Hematopoietic multipotent progenitor cell treated with erythropoietin and hydrocortisone succinate and interleukin-3 and kit ligand, for 15 days (in vitro differentiated cells): ENCODE measurements around the gene TBC1D1.

Experiments
- DNase-seq: peaks from one replicate; pipeline ENCODE4 v3.0.0-alpha.2; 2015; ENCODE audit warnings: low spot score

The TBC1D1 gene, protein sequence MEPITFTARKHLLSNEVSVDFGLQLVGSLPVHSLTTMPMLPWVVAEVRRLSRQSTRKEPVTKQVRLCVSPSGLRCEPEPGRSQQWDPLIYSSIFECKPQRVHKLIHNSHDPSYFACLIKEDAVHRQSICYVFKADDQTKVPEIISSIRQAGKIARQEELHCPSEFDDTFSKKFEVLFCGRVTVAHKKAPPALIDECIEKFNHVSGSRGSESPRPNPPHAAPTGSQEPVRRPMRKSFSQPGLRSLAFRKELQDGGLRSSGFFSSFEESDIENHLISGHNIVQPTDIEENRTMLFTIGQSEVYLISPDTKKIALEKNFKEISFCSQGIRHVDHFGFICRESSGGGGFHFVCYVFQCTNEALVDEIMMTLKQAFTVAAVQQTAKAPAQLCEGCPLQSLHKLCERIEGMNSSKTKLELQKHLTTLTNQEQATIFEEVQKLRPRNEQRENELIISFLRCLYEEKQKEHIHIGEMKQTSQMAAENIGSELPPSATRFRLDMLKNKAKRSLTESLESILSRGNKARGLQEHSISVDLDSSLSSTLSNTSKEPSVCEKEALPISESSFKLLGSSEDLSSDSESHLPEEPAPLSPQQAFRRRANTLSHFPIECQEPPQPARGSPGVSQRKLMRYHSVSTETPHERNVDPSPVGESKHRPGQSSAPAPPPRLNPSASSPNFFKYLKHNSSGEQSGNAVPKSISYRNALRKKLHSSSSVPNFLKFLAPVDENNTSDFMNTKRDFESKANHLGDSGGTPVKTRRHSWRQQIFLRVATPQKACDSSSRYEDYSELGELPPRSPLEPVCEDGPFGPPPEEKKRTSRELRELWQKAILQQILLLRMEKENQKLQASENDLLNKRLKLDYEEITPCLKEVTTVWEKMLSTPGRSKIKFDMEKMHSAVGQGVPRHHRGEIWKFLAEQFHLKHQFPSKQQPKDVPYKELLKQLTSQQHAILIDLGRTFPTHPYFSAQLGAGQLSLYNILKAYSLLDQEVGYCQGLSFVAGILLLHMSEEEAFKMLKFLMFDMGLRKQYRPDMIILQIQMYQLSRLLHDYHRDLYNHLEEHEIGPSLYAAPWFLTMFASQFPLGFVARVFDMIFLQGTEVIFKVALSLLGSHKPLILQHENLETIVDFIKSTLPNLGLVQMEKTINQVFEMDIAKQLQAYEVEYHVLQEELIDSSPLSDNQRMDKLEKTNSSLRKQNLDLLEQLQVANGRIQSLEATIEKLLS (N-terminal part only)

GRCh38 chr4:37890801-37891259, at the start of gene TBC1D1:
TBC1D1 (plus strand) TSS chr4:37891084; CDS start chr4:37902096, 11,012 bp downstream.
- DNase-seq, result no peak

DNA sequence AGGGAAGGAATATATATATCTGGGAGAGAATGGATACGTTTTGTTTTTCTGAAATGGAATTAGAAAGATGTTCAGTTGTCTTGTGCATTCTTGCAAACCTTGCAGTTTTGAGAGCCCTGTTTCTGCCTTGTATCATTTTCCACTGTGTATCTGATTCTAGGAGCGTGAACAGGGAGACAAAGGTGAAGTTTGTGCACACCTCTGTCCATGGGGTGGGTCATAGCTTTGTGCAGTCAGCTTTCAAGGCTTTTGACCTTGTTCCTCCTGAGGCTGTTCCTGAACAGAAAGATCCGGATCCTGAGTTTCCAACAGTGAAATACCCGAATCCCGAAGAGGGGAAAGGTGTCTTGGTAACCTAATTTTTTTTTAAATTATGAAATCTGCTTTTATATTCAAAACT, 46.7 kb upstream of the TBC1D1 start:
- DNase-seq, result no peak

- no peak for DNase-seq
Measured at GRCh38 chr4:37845201-37845600, 45.7 kb upstream of the TBC1D1 start.

DNA sequence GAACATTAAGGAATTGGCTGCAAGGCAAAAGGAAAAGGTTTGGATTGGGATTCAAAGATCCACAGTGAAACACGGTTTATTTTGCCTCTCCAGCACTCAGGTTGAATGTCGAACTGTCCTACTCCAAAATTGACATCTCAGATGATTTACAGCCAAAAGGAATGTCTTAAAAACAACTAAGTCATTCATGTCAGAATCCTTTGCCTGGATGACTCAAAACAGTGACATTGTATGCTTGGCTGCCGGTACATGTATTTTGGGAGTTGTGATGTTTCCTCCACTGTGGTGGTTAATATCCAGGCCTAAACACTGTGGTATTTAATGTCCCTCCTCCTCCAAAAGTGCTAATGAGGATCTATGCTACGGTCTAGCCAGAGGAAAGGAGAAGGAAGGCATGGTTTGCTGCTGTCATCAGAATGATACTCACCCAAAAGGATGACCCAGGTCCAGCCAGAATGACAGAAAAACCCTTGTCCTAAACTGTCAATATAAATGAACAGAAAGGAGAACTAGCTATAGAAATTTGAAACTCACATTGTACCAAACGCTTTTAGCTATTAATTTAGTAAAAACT, 43.5 kb upstream of the TBC1D1 start:
- DNase-seq, result no peak

DNA sequence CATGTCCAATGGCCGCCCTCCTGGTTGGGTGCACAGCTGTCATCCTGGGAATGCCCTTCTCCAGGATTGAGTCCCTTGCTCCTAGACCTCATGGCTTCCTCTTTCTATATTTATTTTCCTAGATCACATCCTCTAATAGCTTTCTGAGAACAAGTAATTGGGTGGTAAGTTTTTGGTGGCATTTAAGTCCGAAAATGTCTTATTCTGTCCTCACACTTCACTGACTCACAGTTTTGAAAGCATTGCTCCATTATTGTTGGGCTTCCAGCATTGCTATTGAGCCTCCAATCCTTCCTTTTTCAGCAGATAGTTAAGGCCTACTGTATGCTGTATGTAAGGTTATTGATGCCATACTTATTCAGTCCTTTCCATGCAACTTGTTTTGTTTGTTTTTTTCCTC, 38.5 kb upstream of the TBC1D1 start:
- DNase-seq, result no peak

DNA sequence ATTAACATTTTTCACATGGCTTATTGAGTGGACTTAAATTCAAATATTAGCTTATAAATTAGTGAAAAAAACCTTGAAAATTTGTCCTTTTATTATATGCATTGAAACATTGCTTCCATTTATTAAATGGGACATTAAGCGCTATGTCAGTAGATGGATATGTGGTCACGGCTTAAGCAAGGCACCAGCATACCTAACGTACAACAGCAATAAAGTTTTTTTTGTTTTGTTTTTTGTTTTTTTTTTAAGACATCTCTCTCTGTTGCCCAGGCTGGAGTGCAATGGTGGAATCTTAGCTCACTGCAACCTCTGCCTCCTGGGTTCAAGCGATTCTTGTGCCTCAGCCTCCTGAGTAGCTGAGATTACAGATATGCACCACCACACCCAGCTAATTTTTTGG, 32.8 kb upstream of the TBC1D1 start:
- DNase-seq, result no peak

DNA sequence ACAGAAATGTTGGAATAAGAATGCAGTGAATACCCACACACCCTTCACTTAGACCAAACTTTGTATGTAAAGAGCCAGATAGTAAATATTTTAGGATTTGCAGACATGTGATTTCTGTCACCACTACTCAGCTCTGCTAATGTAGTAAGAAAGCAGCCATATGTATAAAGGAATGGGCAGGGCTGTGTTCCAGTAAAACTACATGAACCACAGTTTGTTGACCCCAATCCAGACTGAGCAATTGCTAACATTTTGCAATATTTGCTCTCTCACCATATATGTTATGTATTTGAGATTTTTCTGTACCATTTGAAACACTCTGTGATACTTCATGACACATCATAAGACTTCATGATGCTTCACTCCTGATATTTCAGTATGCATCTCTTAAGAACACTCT, 32.0 kb upstream of the TBC1D1 start:
- DNase-seq, result no peak

- no peak for DNase-seq
Measured at GRCh38 chr4:37860266-37860665, 30.6 kb upstream of the TBC1D1 start.

DNA sequence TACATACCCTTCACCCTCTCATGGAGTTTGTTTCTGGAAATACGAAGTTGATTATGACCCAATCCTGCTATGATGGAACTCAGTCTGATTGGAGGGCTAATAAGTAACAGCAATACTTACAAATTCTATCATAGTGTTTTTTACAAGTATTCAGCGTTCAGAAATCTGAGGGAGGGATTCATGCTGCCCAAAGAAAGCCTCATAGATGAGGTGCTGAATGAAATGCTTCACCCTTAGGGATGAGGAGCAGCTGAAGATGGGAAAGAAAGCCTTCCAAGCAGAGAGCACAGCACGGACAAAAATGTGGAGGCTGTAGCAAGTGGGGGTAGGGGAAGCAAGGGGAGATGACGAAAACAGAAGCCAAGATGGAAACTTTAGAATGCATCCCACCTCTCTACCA, 27.9 kb upstream of the TBC1D1 start:
- DNase-seq, result no peak

DNA sequence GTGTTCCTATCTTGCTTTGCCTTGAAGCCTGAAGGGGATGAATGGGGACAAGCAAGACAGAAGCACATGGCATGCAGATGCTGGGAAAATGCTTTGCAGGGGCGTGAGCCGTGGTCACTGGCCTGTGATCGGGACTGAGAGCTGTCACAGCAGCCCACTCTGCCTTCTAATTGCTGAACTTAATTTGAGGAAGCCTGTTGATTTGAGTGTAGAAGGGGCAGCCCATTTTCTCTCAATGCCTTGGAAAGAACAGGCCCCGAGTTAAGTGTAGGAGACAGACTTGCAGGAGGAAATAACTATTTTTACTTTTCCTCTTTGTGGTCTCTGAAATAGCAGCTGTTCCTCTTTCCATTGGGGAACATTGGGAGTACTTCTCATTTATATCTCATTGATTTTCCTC, 26.1 kb upstream of the TBC1D1 start:
- DNase-seq, result no peak

- no peak for DNase-seq
Measured at GRCh38 chr4:37865450-37865849, 25.4 kb upstream of the TBC1D1 start.

- DNase-seq, result no peak
Measured at GRCh38 chr4:37867102-37867501, 23.8 kb upstream of the TBC1D1 start.

DNA sequence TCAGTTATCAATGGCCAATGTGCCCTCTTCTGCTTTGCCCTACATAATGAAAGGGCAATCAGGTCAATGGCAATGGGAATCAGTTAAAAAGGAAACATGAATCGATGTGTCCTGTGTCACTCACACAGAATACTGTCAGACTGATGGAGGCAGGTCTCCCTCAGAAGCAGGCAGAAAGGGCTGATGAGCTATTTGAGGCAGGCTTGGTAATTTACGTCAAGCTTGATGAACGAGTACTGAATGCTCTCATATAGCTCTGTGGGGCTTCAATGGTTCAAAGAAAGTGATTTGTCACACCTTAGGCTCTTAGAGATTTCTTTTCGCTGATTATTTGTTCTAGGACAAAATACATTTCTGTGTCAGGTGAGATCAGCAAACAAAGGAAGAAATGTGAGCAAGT, 22.6 kb upstream of the TBC1D1 start:
- DNase-seq, result no peak

- no peak for DNase-seq
Measured at GRCh38 chr4:37872310-37872988, 18.4 kb upstream of the TBC1D1 start.

GRCh38 chr4:37873386-37873785, 17.5 kb upstream of the TBC1D1 start:
- no peak for DNase-seq

- DNase-seq, result no peak
Measured at GRCh38 chr4:37876156-37876555, 14.7 kb upstream of the TBC1D1 start.

- no peak for DNase-seq
Measured at GRCh38 chr4:37879365-37879764, 11.5 kb upstream of the TBC1D1 start.

DNA sequence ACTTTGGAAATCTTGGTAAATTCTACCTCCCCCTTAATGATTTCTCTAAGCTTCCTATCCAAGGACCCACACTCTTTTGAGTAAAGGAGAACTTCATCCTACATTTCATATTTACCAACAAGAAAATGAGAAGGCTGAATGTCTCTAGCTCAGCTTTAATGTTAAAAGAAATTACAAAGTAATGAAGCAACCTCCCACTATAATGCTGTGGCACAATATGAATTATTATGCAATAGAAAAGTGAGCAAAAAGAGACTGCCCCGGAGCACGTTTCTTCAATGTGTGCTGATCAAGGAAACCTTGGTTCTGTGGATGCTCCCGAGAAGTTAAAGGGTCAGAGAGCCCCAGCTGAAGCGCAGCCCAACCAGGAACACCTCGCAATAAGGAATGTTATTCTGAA, 9.1 kb upstream of the TBC1D1 start:
- DNase-seq, result no peak

GRCh38 chr4:37882665-37883296, 8.1 kb upstream of the TBC1D1 start:
- DNase-seq, result no peak

GRCh38 chr4:37884855-37885487, 5.9 kb upstream of the TBC1D1 start:
- DNase-seq, result no peak
